Non-pigmented ciliary epithelial cell (primary cell): Measurements from ENCODE around the gene GRIK4.
"Not testable (repeated sequence)": the region's sequence is repeated elsewhere in the genome, so short reads cannot be mapped to it uniquely, and the experiment has no call there.

ENCODE experiments used
- DNase-seq: peaks from one replicate; pipeline ENCODE4 v3.0.0-alpha.2; 2010; ENCODE audit warnings: low read depth

Gene GRIK4

DNA sequence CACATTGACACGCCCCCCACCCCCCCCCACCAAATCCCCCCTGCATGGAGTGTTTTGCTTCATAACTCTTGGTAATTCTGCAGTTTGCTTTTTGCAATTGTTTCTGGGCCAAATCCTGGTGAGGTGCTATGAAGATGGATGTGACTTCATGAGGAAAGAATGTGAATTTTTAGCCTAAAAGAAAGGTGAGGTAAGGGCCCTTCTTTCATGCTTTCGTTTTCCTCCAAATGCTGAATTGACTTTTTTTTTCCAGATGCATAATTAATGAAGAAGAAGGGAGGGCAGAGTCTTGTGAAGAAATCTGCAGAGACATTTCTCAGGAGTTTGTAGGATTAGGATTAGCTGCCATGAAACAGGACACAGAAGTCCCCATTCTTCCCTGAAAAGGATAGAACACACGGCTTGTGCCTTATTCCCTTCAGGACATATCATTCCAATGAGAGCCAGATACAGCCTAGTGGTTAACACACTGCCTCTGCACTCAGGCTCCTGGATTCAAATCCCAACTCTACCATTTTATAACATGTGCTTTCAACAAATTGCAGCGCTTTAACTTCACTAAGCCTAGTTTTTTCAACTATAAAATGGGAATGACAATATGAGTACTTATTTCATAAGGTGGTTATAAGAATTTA, 492.8 kb downstream of the GRIK4 start:
- no peak for DNase-seq

DNA sequence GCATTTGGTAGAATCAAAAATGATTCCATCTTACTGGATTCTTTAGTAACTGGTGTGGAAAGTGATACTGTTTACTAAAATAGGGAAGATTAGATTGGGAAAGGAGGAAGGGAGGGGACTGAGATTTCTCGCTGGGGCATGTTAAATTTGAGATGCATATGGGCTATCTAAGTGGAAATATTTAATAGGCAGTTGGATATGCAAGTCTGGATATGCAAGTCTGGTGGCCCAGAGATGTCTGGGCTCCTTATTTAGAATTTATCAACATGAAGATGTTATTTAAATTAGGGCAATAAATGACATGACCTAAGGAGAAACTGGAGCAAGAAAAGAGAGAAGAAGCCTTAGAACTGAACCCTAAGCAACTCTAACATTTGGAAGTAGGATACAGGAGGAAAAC, 495.4 kb downstream of the GRIK4 start:
- DNase-seq: no peak

GRCh38 chr11:121008551-121008950, 497.0 kb downstream of the GRIK4 start:
- no peak for DNase-seq

DNA sequence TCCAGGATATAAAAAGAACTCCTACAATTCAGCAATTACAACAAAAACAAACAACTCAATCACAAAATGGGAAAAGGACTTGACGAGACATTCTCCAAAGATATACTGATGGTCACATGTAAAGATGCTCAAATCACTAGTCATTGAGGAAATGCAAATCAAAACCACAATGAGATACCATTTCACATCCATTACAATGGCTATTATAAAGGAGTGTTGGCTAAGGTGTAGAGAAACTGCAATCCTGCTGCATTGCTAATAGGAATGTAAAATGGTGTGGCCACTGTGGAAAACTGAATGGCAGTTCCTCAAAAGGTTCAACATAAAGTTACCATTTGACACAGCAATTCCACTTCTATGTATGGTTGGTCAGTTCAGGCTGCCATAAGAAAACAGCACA, 500.5 kb downstream of the GRIK4 start:
- no peak for DNase-seq

GRCh38 chr11:121018746-121019145, 507.2 kb downstream of the GRIK4 start:
- no peak for DNase-seq

GRCh38 chr11:121021718-121022117, 510.2 kb downstream of the GRIK4 start:
- DNase-seq: not testable (repeated sequence)

- DNase-seq: no peak
These were observed 512.6 kb downstream of the GRIK4 start, which contains the start of gene TBCEL for GRCh38 chr11:121023848-121024751. TSS of gene TBCEL (plus strand) at chr11:121024102. CDS start at chr11:121045691, 21,589 bp downstream.

DNA sequence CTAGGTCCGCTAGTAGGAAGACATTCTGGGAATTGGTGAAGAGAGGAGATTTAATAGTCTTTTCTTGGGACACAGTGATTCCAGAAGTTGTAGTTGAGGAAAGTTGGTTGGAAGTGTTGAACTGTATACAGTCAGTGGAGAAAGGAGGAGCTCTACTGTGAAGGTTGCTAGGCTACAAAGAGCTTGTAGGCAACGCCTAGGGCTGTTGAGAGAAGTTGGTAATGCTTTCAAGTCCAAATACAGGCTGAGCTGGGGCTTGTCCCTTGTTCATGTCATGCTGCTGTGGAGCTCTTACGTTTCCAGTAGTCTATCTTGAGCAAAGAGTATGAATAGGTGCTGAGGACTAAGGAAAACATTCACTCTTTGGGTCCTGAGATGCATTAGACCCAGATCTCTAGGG, 513.4 kb downstream of the GRIK4 start:
- no peak for DNase-seq

DNA sequence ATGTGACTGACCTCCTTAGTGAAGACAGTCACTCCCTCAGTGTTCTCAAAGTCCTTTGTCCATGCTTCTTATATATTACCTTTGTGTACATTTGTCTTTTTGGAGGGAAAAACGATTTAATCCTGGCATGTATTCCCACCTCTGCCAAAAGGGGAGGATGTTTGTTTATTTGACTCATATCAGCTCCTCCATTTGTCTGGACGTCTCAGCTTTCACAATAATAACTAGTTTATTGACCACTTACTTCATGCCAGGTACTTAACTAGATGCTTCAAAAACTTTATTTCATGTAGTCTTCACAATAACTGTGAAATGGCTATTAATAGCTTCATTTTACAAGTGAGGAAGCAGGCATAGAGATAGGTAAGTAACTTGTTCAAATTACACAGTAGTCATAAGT, 517.6 kb downstream of the GRIK4 start:
- DNase-seq: no peak

GRCh38 chr11:121029813-121030445, 518.4 kb downstream of the GRIK4 start:
- no peak for DNase-seq

DNA sequence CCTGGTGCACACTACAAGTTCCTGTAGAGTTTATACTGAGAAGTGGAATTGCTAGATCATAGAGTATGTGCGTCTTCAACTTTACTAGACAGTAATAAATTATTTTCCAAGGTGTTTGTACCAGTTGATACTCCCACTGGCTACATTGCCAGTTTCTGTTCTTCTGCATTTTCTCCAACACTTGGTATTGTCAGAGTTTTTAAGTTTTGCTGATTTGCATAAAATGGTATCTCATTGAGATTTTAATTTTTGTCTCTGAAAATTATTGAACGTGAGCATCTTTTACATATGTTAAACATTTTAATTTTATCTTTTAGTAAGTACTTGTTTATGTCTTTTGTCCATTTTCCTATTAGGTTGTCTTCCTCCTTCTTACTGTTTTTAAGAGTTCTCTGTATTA, 519.6 kb downstream of the GRIK4 start:
- DNase-seq: no peak

DNA sequence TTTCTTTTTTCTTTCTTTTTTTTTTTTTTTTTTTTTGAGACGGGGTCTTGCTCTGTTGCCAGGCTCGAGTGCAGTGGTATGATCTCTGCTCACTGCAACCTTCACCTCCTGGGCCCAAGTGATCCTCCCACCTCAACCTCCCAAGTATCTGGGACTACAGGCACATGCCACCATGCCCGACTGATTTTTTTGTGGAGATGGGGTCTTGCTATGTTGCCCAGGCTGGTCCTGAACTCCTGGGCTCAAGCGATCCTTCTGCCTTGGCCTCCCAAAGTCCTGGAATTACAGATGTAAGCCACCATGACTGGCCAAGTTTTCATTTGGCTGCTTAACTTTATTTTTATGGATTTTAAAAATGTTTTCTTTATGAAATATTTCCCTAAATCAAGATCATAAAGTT, 520.1 kb downstream of the GRIK4 start:
- DNase-seq: not testable (repeated sequence)

GRCh38 chr11:121032546-121032945, 521.0 kb downstream of the GRIK4 start:
- no peak for DNase-seq

GRCh38 chr11:121033635-121034034, 522.1 kb downstream of the GRIK4 start:
- DNase-seq: no peak

DNA sequence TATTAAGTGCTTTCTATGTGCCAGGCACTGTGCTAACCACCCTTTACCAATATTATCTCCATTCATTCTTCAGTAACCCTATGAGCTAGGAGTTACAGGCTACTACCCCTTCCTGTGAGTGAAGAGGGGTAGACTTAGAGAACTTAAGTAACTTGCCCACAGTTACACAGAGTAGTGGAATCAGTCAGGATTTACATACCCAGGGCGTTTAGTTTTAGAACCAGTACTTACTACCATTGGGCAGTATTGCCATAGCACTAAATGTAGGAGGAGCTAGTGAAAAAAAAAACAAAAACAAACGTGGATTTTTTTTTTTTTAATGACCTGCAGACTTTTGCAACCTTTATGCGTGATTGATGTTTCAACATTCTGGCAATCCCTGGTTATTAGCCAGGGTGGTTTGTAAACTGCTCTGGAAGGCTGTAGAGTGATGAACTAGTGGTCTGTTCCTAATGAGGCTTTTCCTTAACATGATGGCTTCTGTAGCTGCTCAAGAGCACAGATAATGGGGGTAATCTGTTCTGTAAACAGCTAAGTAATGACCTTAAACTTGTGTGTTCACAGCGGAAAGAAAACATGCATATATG, 523.7 kb downstream of the GRIK4 start:
- DNase-seq: no peak

DNA sequence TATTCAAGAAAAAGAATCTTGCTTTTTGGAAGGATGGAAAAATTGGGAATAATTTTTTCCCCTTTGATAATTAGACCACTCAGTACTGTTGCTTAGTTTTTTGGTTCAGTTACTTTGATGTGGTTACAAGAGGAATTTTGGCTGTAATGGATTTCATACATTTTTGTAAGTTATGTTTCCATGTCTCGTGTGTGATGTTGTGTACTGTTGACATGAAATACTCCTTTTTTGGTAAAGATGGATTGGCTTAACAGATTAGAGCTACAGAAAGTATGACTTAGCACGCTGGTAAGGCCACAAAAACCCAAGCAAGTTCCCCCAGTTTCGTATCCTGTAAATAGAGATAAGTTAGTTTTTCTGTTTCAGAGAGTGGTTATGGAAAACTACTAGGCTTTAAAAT, 524.2 kb downstream of the GRIK4 start:
- no peak for DNase-seq

DNA sequence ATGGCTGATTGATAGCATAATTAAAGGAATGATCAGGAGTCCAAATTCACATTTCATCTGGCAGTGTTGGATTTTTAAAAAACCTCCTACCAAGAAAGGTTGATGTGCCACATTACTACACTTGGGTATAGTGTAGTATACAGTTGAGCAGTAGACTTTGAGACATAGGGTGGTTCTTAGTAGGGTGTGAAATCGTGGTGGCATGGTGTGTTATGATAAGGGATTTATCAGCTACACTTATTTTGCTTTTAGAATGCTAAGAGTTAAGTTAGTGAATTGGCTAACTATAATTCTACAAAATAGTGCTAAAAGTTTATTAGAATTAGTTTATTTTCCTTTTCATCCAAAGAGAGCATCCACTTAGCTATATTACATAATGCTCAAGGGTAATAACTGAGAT, 525.5 kb downstream of the GRIK4 start:
- no peak for DNase-seq
